ENCODE data around the gene TANGO2. TPM values are rescaled to one million over a fixed set of nuclear protein-coding genes. Genes with fewer than 3 reads are reported as not detected.

The TANGO2 gene
- total RNA-seq, 1 donor from 2014 or later: 15.5 TPM

DNA sequence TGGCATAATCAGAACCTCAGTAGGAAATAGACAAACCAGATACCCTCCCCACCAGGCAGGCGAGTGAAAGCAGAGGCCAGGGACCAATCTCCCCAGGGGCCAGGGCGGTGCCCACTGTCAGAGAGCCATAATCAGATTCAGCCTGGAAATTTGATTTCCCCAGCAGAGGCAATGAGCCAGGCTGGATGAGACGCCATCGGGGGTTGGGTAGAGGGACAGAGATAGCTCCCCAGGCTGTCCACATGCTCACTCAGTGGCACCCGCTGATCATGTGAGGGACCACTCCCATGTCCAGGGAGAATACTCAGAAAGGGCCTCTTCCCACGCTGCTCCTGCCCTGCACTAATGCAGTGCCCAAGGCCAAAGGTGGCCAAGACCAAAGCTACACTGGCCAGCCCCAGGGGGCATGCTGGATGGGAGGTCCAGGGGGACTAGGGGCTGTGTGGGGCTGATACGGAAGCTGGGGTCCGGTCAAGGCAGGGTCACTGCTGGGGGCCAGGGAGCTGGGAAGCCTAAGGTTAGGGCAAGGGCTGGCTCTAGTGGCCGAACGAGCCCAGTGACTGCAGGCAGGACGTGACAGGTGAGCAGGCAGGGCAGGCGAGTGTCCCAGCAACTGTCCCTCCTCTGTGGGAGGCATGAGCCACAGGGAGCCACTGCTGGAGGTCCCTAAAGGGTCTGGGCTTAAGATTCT, 24.1 kb upstream of the TANGO2 start:
- no peak for DNase-seq

DNA sequence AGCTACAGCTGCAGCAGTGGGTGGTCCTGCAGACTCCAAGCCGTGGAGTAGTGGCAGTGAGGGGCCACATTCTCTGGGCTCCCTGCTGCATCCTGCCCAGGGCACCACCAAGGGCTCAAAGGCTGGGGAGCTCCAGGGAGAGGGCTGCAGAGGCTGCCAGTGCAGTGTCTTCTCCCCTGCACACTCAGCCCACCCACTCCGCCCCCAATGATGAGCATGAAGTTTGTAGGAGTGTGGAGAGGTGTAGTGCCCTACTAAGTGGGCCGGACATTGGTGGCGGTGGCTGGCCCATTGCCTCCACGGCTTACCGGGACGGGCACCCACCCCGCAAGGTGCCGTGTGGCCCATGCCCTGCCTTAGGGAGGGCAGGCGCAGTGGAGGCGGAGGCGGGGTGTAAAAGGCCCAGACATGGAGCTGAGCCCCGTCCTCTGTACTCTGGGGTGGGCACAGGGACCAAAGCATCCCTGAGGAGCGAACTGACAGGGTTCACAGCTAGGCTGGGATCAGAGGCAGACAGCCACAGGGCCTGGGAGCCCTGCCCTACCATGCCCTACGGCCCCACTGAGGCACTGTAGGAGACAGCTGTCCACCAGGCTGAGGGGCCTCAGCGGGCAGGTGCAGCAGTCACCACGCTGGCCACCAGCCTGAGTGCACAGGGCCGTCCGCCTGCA, 23.2 kb upstream of the TANGO2 start:
- no peak for DNase-seq

DNA sequence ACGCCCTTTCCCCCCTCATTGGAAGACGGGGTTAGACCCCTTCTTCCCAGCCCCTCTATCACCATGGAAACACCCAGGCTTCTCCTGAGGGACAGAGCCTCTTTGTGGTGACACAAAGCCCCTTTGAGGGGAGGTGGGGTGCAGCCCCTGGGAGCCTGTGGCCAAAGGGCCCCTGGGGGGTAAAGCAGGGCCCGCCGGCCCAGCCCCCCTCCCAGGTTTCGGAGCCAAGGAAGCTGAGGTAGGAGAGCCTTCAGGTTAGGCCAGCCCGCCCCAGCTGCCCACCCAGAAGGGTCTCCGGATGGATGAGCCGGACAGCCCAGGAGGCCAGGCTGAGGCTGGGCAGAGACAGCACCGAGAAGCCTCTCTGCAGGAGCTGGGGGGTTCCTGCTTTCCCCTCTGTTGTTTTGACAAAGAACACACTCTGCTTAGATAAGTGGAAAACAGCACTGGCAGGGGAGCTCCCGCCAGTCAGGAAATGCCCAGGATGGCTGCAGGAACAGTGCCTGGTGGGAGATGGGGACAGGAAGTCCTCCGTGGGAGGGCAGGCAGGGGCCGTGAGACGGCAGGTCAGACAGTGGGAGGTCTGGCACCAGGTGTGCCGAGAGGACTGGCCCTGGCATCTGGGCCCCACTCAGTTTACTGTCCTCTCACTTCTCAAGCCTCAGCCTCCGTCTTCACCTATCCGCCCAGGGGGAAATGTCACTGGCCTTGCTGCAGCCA, 22.5 kb upstream of the TANGO2 start:
- no peak for DNase-seq

DNA sequence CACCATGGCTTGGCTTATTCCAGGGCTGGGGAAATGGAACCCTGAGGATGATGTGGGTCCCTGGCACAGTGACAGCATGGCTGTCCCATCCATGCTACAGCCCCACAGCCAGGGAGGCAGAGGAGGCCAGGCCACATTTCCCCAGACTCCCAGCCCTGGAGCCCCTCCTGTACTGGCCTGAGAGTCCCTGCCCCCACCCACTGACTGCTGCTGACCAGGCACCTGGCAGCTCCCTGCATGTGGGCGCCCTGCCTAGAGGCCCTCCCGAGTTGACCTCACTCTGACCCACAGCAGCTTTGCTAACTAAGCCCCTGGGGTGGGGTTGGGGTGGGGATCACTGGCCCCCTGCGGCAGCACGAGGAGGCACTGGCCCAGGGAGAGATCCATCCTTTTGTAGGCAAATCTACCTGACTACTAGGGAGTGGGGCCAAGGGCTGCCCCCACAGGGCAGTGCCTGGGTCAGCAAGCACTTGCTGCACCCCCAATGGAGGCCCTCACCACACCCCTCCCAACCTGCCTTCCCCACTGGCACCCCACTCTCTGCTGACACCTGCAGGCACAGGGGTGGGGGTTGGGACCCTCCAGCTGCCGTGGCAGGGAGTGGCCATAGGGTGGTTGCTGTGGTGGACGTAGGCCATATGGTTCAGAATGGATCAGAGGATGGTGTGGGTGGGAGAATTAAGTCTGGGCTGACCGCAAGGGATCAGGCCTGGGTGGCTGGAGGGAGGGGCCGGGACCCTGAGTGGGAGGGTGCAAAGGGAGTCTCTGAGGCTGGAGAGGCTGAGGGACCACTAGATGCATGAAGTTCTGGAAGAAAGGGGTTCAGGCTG, 21.7 kb upstream of the TANGO2 start:
- DNase-seq: no peak

DNA sequence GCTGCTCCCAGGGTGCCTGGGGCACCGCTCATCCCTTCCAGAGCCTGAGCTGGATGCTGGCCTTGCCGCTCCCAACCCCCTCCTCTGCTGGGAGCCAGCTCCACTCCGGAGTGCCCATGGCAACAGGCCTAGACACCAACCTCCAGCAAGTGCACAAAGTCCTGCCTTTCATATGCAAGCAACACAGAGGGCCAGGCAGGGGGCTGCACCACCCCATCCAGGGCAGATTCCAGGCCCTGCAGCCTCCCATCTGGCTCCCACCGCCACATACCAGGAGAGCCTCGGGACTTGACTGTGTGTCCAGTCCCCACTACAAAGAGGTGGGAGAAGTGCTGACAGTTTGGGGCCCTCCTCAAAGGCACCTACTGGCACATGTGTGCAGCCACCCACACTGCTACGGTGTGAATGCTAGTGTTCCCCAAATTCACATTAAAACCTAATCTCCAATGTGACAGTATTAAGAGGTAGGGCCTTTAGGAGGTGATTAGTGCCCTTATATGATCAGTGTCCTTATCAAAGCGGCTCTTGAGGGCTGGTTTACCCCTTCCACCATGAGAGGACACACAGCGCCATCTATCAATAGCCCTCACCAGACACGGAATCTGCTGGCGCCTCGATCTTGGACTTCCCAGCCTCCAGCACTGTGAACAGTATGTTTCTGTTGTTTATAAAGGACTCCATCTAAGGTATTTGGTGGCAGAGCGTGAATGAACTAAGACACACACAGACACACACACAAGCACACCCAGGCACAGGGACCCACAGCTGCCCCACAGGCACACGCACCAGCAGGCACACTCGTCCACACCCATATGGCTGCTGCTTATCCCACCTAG, 20.4 kb upstream of the TANGO2 start:
- DNase-seq: no peak

DNA sequence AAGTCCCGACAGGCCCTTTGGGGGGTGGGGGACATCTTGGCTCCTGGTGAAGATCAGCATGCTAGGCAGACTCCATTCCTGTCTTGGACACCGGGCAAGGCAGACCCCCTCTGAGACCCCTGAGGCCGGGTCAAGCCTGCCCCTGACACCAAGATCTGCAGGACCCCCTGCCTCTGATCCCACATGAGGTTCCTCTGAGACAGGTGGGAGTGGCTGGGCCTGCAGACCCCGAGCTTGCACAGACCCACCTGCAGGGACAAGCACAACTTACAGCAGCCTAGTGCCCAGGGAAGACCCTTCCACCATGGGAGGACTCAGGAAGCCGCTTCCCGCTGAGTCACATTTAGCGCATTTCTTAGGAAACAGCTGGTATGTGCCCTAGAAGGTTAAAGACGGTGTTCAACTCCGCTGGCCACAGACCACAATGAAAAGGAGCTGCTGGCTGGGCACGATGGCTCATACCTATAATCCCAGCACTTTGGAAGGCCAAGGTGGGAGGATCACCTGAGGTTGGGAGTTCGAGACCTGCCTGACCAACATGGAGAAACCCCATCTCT, 19.8 kb upstream of the TANGO2 start:
- DNase-seq: no peak

DNA sequence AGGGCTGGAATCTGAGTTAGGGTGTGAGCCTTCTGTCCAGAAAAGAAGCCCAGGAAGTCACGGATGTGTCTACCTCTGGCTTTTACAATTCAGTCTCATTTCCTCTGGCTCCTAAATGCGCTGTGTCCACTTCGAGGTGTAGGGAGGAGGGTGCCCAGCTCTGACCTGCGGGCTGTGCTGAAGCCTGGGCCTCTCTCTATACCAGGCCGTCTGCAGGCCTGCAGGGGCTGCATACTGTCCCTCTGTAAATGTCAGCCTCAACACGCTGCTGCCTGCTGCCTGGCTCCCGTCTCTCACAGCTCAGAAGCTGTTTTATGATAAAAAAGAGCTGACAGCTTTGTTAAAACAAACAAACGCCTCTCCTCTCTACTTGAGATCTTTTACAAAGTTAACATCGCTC, 18.8 kb upstream of the TANGO2 start:
- DNase-seq: no peak

DNA sequence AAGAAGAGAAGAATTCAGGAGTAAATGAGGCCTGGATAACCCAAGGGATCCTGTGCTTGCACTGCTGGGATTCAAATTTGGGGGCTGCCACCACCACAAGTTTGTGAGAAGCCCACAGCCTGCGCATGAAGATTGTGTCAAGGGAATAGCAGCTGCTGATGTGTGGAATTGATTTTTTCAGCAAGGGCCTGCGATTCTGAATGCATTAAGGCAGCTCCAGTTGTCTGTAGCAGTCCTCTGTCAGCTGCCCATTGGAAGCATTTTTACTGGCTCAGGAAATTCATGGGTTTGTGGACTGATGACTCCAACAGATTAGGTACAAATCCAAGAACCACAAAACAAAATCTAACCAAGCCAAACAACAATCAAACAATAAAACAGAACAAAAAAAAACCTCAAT, 18.3 kb upstream of the TANGO2 start:
- no peak for DNase-seq

DNA sequence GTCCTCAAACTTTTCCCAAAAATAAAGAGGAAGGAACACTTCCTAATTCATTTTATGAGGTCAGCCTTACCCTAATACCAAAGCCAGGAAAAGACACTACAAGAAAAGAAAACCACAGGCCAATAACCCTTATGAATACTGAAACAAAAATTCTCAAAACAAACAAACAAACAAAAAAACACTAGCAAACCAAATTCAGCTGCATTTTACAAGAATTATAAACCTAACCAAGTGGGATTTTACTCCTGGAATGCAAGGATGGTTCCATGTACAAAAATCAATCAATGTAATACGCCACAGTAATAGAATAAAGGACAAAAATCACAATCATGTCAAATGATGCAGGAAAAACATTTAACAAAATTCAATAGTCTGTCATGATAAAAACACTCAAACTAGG, 17.6 kb upstream of the TANGO2 start:
- no peak for DNase-seq

DNA sequence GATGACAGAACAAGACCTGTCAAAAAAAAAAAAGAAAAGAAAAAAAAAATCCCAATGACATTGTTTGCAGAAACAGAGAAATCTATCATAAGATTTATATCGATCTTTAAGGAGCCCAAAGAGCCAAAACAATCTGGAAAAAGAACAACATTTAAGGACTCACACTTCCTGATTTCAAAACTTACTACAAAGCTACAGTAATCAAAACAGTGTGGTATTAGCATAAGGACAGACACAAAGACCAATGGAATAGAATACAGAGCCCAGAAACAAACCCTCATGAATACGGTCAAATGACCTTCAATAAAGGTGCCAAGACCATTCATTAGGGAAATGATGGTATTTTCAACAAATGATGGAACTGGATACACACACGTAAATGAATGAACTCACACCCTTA, 16.4 kb upstream of the TANGO2 start:
- no peak for DNase-seq

DNA sequence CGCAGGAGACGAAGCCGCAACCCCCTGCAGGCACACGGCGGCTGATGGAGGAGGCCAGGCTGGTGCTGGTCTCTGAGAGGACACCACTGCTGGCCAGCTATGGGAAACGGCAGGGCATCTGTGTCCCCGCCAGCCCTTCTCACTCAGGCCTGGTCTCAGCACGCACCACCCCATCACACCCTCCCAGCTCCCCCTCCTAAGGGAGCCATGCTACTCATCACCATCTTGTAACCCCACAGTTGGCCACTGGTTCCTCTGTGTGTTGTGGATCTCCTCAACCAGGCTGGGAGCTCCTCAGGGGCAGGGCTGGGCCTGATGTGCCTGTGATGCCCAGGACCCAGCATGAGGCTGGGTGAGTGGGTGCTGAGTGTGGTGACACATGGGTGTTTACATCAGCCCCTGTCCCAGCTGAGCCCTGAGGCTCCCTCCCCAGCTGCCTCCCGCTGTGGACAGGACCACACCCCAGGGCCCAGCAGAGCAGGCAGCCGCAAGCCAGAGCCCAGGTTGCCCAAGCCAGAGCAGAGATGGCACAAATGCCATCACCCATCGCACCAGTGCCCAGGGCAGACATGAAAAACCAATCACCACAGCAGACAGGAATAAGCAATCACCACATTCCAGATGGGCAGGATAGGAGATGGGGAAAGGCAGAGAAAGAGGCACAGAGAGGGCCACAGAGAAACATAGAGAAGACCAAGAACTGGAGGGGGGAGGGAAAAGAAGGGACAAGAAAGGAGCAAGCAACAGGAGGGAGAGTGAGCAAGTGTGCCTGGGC, 12.5 kb upstream of the TANGO2 start:
- no peak for DNase-seq

DNA sequence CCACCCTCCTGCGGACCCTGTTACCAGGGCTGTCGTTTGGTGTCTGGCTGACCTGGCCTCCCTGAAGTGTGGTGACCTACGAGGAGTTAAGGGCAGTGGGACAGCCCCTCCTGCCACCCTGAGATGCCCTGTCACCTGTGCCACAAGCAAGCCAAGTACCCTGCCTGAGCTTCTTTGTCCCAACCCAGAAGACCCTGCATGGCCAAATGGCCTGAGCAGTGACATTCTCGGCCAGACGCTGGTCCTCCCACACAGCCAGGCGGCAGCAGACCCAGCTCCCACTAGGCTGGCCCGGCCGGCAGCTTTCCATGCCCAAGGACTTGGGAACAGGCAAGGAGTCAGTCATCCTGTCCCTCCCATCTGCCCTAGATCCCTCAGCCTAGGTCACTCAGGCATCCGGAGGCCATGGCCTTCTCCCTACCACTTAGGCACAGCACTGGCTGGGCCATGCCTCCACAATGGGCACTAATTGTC, 11.9 kb upstream of the TANGO2 start:
- no peak for DNase-seq

DNA sequence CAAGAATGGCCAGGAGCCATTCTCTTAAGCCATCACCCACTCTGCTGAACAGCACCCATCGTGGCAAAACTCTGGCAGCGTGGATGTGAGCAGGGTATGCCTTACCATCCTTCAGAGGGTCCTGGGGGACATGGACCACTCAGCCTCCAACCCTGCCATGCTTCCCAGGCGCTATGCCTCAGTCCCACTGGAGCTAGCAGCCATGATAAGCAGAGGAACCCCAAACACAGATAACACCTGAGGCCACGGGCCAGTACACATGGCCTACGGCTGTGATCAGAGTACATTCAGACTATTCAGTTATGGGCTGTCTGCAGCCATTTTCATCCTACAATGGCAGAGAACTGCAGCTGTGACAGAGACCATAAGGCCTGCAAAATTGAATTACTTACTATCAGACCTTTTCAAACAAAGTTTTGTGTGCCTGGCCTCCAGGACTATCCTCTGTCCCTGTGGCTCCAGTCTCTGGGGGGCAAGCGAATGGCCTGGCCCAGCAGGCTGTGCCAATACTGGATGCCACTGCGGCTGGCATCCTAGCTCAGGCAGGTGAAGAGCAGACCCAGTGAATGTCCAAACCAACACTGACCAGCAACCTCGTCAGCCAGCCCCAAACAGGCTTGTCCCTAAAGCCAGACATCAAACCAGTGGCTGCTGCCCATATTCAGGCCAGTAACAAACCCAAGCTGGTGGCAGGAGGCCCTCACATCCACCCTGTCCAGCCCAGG, 11.2 kb upstream of the TANGO2 start:
- DNase-seq: no peak

DNA sequence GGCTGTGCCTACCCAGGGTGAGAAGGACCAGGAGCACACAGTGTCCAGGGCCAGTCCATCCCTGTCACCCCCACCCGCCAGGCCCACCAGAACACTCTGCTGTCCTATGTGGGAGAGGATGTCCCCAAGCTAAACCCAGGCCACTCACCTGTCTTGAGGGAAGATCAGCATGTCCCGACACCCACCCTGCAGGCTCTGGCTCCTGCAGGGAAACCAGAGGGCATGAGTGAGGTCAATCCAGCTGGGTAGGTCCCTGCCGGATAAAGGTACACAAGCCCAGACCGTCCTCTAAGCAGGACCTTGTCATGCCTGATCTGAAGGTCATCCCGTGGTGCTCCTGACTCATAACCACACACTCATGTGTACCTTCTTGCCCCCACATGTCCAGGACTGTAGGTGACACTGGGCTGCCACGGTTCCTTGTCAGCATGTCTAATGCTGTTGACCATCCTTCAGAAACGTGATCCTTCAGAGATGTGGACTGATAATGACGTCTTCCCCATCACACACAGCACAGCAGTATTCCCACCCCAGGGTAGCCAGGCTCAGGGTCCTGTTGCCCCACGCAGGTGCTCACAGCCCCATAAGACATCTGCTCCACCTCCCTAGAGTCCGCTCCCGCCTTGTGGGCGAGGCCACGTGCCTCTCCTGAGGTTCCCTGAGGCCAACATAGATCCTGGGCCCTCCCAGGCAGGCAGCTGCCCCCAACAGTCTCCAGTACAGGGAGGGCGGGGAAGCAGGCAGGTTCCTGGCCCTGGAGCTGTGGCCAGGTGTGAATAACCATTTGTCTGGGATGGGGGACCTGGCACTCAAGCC, 10.4 kb upstream of the TANGO2 start:
- DNase-seq: no peak

DNA sequence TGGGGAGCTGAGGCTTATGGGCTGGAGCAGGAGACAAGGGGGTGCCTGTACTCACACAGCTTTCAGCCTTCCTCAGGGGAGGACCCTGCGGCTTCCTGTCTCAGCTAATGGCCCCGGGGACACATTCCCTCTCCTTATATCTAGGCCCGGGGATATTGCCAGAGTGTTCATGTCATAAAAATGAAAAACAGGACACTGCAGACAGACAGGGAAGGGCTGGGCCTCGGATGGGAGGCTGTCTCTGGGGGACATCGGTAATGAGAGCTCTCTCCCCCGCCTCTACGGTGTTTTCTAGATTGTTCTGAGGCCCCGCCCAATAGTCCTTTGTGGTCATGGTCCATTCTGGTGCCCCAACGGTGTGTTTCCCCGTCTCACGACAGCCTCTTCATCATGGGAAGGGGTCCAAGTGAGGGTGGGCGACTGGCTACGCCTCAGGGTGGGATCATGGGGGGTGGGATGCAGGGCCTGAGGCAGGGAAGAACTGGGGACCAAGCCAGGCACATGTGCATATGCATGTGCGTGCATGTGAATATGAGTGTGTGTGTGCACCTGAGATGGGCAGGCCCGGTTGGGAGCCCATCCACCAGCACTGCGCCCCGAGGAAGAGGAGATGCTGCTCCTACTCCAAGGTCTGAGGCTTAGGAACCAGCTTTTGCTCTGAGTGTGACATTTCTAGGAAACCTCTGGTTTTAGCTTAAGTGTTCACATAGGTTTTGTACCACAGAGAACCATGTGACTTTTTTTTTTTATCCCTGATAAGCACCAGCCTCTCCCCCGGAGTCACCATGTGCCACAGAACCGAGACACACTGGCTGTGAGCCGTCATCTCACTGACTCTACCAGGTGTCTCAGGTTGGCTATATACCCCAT, 9.6 kb upstream of the TANGO2 start:
- no peak for DNase-seq

DNA sequence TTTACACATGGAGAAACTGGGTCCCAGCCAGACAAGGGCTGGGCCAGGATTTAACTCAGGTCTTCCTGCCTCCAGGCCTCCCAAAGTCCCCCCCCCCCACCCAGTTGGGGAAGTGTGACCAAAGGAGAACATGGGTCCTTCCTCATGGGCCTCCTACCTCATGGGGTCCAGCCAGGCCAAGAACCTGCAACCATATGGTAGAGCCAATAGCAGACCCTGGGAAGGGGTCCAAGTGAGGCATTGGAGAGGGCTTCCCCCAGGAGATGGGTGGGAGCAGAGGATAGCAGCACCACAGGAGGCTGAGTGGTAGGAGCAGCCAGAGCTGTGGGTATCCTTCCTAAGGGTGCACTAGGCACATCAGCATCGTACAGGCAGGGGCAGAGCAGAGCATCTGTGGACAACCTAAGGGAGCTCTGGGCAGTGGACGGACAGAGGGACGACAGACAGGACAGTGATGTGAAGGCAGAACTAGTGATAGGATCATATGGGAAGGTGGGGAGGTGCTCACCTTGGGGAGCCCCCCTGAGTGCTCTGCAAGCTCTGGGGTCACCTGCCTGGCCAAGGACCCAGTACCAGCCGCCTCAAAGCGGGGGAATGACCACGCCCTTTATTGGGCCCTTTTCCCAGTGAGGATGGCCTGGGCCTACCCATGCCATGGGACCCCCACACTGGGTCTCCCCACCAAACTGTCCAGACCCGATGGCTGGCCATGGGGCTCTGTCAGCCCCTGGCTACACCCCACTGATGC, 8.7 kb upstream of the TANGO2 start:
- DNase-seq: no peak

DNA sequence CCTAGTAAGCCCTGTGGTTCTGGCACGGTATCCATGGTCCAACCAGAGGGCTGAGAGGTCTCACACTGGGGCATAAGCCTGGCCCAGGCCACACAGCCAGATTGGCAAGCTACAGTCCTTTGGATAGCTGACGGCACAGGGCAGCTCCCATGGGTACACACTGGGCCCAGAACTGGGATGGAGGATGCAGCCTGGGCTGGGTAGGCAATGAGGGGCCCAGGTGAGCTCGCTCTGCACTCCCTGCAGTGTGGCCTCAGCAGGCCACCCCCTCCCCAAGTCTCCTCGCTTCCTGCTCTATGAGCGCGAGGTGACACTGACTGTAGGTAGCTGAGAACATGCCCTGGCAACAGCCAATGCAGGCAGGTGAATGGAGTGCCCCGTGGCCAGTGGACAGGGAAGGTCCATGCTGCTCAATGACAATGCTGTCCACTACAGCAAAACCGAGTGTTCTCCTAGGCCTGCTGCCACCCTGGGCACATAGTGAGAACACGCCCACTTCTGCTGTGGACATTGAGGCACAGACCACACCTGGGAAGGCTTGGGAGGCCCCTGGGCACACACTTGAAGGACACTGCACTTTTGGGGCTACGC, 8.1 kb upstream of the TANGO2 start:
- DNase-seq: no peak
